SK-N-SH treated with all-trans-retinoic acid at 6 μM for 48 hours (cell line): ENCODE measurements around the gene RASGEF1C.

ENCODE experiments used
- ATAC-seq: fragments of 200-7000 bp; cut with Tn5 transposase; 3 replicates; pipeline ENCODE4 v1.9.1; 2020; ENCODE audit warnings: mild to moderate bottlenecking, moderate library complexity
- ARNTL ChIP-seq: fragments of 450-650 bp; formaldehyde crosslinking; IDR thresholded peaks from 2 replicates; pipeline ENCODE4 v1.5.0; 2020; ENCODE audit warnings: low read depth, mild to moderate bottlenecking, moderate library complexity, borderline replicate concordance
- BACH2 ChIP-seq: fragments of 250-450 bp; sonication (Bioruptor Pico); IDR thresholded peaks from 2 replicates; pipeline ENCODE4 v1.9.0; 2021; ENCODE audit warnings: mild to moderate bottlenecking, borderline replicate concordance
- CSDC2 ChIP-seq: fragments of 250-450 bp; sonication (Bioruptor Pico); IDR thresholded peaks from 2 replicates; pipeline ENCODE4 v1.5.0; 2020; ENCODE audit warnings: mild to moderate bottlenecking, moderate library complexity
- ESRRG ChIP-seq: fragments of 250-450 bp; sonication (Bioruptor Pico); IDR thresholded peaks from 2 replicates; pipeline ENCODE4 v1.6.1; 2021; ENCODE audit warnings: mild to moderate bottlenecking
- GLIS3 ChIP-seq: fragments of 250-450 bp; sonication (Bioruptor Pico); IDR thresholded peaks from 2 replicates; pipeline ENCODE4 v1.5.0; 2020; ENCODE audit warnings: mild to moderate bottlenecking, moderate library complexity
- OSR1 ChIP-seq: fragments of 250-450 bp; sonication (Bioruptor Pico); IDR thresholded peaks from 2 replicates; pipeline ENCODE4 v1.8.0; 2022; ENCODE audit warnings: moderate library complexity, mild to moderate bottlenecking, inconsistent platforms
- PPARA ChIP-seq: fragments of 250-450 bp; sonication (Bioruptor Pico); IDR thresholded peaks from 2 replicates; pipeline ENCODE4 v1.5.0; 2020; ENCODE audit warnings: mild to moderate bottlenecking, borderline replicate concordance
- RARB ChIP-seq: fragments of 250-450 bp; sonication (Bioruptor Pico); IDR thresholded peaks from 2 replicates; pipeline ENCODE4 v1.8.0; 2021; ENCODE audit warnings: mild to moderate bottlenecking, moderate library complexity
- TCF4 ChIP-seq: fragments of 250-450 bp; sonication (Bioruptor Pico); IDR thresholded peaks from 2 replicates; pipeline ENCODE4 v1.8.0; 2021; ENCODE audit warnings: mild to moderate bottlenecking, moderate library complexity, borderline replicate concordance
- TOX ChIP-seq: fragments of 250-450 bp; sonication (Bioruptor Pico); IDR thresholded peaks from 2 replicates; pipeline ENCODE4 v1.8.0; 2021; ENCODE audit warnings: mild to moderate bottlenecking, moderate library complexity, borderline replicate concordance
- ZC3H10 ChIP-seq: fragments of 250-450 bp; sonication (Bioruptor Pico); IDR thresholded peaks from 2 replicates; pipeline ENCODE4 v1.5.1; 2021; ENCODE audit warnings: mild to moderate bottlenecking, moderate library complexity
- ZFP3 ChIP-seq: fragments of 250-450 bp; sonication (Bioruptor Pico); IDR thresholded peaks from 2 replicates; pipeline ENCODE4 v1.5.0; 2020; ENCODE audit warnings: mild to moderate bottlenecking, moderate library complexity
- ZFP30 ChIP-seq: fragments of 450-650 bp; formaldehyde crosslinking; IDR thresholded peaks from 2 replicates; pipeline ENCODE4 v1.5.0; 2022; ENCODE audit warnings: mild to moderate bottlenecking, moderate library complexity
- ZNF565 ChIP-seq: fragments of 450-650 bp; formaldehyde crosslinking; conservative IDR thresholded peaks from 2 replicates; pipeline ENCODE4 v1.5.0; 2020; ENCODE audit warnings: low read depth, mild to moderate bottlenecking, moderate library complexity
- ZNF70 ChIP-seq: fragments of 450-650 bp; formaldehyde crosslinking; IDR thresholded peaks from 2 replicates; pipeline ENCODE4 v1.5.0; 2020; ENCODE audit warnings: mild to moderate bottlenecking, moderate library complexity
- ZNF8 ChIP-seq: fragments of 450-650 bp; formaldehyde crosslinking; IDR thresholded peaks from 2 replicates; pipeline ENCODE4 v1.5.0; 2020; ENCODE audit warnings: mild to moderate bottlenecking, moderate library complexity
- TF ChIP-seq, protein P1 (sequence below): fragments of 250-450 bp; sonication (Bioruptor Pico); IDR thresholded peaks from 2 replicates; pipeline ENCODE4 v1.8.0; 2021; ENCODE audit warnings: low read depth, mild to moderate bottlenecking, moderate library complexity, borderline replicate concordance
- TF ChIP-seq, protein P2 (sequence below): fragments of 250-450 bp; sonication (Bioruptor Pico); IDR thresholded peaks from 2 replicates; pipeline ENCODE4 v1.5.1; 2020; ENCODE audit warnings: low read depth, mild to moderate bottlenecking, moderate library complexity
- TF ChIP-seq, protein P3 (sequence below): fragments of 250-450 bp; sonication (Bioruptor Pico); IDR thresholded peaks from 2 replicates; pipeline ENCODE4 v1.5.1; 2021; ENCODE audit warnings: mild to moderate bottlenecking, moderate library complexity

RASGEF1C gene

DNA sequence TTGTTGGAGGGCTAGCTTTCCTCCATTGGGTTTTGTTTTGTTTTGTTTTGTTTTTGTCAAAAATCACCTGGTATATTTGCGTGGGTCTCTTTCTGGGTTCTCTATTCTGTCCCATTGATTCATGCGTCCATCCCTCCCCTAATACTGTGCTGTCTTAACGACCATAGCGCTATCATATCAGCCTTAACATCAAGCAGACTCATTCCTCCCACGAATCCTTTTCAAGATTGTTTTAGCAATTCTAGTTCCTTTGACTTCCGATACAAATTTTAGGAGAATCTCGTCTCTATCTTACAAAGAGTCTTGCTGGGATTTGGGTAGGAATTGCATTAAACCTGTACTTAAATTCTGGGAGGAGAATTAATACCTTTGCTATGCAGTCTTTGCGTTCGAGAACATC lies 106.4 kb downstream of the RASGEF1C start:
- TF ChIP-seq ESRRG, result no peak
- TF ChIP-seq ZNF565 (CRISPR knock-in tag), result no peak
- TF ChIP-seq TOX (CRISPR knock-in tag), result no peak
- TF ChIP-seq ZC3H10 (CRISPR knock-in tag), result no peak
- no peak for ATAC-seq

DNA sequence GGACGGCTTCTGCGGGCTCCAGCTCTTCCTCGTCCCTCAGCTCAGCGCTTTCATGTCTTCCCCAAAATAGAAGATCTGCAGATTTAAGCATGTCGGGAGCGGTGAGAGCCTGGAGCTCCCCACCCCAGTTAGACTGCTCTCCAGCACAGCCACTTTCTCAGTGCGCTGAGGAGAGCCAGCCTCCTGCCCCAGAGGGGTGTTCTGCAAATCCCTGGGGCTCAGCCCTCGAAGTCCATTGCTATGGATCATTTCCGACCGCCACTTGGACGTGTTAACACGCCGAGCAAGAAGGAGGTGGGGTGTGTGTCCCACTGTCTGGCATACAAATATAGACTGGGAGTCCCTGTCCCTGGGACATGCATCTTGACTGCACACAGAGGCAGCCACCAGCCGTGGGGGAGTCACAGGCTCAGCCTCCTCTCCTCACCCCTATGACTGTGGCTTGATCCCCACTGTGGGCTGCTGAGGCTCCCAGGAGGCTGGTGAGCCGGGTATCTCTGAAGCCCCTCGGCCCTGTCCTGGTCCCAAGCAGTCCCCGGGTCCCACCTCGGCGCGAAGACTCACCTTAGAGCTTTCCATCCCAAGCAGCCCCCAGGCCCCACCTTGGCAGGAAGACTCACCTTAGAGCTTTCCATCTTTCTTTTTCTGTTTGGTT lies 107.4 kb downstream of the RASGEF1C start:
- TF ChIP-seq BACH2 (CRISPR knock-in tag), result no peak
- TF ChIP-seq ZFP3, result no peak
- TF ChIP-seq, protein P1, sequence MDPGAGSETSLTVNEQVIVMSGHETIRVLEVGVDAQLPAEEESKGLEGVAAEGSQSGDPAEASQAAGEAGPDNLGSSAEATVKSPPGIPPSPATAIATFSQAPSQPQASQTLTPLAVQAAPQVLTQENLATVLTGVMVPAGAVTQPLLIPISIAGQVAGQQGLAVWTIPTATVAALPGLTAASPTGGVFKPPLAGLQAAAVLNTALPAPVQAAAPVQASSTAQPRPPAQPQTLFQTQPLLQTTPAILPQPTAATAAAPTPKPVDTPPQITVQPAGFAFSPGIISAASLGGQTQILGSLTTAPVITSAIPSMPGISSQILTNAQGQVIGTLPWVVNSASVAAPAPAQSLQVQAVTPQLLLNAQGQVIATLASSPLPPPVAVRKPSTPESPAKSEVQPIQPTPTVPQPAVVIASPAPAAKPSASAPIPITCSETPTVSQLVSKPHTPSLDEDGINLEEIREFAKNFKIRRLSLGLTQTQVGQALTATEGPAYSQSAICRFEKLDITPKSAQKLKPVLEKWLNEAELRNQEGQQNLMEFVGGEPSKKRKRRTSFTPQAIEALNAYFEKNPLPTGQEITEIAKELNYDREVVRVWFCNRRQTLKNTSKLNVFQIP (CRISPR knock-in tag), result no peak
- no peak for TF ChIP-seq ZNF8 (CRISPR knock-in tag)
- no peak for TF ChIP-seq PPARA
- TF ChIP-seq ZNF70 (CRISPR knock-in tag), result no peak
- no peak for TF ChIP-seq RARB
- TF ChIP-seq ZNF565 (CRISPR knock-in tag), result no peak
- TF ChIP-seq, all 23 proteins: peak for 0
- no peak for ATAC-seq

DNA sequence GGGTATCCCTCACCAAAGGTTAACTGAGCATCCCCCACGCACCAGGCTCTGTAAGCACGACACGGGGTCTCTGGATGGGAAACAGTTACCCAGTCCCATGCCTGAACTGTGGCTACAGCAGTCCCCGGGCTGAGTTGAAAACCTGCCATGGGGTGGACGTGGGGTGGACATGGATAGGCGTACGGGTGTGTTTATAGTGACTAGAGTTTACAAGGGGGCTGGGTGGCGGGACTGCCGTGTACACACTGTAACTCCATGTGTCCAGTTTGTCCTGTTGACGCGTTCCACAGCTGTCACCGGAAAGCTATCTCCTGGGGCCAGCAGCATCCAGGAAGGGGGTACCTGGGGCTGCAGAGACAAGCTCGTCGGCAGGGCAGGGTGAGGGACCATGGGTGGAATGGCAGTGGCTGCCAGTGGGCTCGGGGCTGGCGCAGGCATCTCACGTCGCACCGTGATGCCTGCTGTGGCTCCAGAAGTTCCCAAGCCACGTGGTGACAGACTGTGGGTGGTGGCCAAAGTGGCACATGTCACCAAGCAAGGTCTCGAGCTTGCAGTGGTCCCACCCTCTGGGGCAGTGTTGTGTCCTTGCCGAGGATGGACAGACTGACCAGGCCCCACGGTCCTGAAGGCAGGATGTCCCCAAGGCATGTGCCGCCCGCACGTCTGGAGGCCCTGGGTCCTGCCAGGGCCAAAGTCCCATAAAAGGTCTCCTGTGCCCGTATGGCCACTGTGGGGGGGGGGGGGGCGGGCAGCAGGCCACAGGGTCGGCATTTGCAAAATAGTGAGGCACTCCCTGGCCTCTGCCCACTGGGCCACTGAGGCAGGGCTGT lies 108.2 kb downstream of the RASGEF1C start:
- no peak for ATAC-seq
- TF ChIP-seq, protein P2, sequence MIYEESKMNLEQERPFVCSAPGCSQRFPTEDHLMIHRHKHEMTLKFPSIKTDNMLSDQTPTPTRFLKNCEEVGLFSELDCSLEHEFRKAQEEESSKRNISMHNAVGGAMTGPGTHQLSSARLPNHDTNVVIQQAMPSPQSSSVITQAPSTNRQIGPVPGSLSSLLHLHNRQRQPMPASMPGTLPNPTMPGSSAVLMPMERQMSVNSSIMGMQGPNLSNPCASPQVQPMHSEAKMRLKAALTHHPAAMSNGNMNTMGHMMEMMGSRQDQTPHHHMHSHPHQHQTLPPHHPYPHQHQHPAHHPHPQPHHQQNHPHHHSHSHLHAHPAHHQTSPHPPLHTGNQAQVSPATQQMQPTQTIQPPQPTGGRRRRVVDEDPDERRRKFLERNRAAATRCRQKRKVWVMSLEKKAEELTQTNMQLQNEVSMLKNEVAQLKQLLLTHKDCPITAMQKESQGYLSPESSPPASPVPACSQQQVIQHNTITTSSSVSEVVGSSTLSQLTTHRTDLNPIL (CRISPR knock-in tag), result no peak
- no peak for TF ChIP-seq CSDC2
- TF ChIP-seq ZFP30 (CRISPR knock-in tag), result no peak
- TF ChIP-seq, protein P3, sequence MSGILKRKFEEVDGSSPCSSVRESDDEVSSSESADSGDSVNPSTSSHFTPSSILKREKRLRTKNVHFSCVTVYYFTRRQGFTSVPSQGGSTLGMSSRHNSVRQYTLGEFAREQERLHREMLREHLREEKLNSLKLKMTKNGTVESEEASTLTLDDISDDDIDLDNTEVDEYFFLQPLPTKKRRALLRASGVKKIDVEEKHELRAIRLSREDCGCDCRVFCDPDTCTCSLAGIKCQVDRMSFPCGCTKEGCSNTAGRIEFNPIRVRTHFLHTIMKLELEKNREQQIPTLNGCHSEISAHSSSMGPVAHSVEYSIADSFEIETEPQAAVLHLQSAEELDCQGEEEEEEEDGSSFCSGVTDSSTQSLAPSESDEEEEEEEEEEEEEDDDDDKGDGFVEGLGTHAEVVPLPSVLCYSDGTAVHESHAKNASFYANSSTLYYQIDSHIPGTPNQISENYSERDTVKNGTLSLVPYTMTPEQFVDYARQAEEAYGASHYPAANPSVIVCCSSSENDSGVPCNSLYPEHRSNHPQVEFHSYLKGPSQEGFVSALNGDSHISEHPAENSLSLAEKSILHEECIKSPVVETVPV, result no peak
- no peak for TF ChIP-seq RARB
- no peak for TF ChIP-seq PPARA
- no peak for TF ChIP-seq ZNF565 (CRISPR knock-in tag)
- no peak for TF ChIP-seq ZC3H10 (CRISPR knock-in tag)
- no peak for TF ChIP-seq ESRRG
- TF ChIP-seq ARNTL (CRISPR knock-in tag), result no peak
- TF ChIP-seq, protein P1 (CRISPR knock-in tag), result no peak
- TF ChIP-seq ZNF8 (CRISPR knock-in tag), result no peak
- no peak for TF ChIP-seq BACH2 (CRISPR knock-in tag)
- TF ChIP-seq OSR1, result no peak

DNA sequence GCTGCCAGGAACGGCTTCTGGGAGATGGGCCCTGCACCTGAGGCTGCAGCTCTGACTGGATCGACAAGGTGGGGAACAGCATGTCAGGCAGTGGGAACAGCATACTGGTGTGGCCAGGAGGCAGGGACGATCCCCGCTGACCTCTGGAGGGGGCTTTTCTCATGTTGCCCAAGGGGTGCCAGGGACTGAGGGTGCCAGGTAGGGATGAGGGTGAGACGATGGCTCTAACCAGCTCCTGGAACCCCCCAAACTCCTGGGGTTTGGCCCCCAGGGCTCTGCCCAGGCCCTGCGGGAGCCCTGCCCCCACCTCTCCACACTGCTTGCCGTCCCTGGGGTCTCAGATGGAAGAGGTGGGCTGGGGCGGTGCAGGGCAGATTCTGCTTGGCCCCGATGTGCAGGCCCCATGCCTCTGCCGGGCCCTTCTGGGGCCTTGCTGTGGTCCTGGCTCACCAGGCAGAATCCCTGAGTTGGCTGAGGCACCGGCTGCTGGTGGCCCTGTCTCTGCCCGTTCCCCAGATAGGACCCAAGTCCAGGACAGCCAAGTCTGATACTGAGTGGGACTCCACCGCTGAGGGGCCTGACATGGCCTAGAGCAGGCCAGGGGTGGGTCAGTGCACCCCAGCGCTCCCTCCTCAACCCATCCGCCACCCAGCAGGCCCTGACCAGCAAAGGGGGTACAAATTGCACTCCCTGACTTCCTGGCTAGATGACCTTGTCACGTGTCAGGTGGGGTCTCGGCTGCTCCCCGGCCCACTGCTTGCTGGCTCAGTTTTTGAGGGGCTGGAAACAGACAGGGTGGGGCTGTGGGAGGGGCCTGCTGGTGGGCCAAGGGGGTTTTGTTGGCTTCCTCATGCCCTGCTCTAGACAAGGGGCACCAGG lies 109.0 kb downstream of the RASGEF1C start:
- TF ChIP-seq ZNF8 (CRISPR knock-in tag) (no peak), ZFP30 (CRISPR knock-in tag) (no peak), GLIS3 (no peak), BACH2 (CRISPR knock-in tag) (no peak), ARNTL (CRISPR knock-in tag) (no peak), ZC3H10 (CRISPR knock-in tag) (no peak), TCF4 (CRISPR knock-in tag) (no peak)
- TF ChIP-seq, protein P3, result no peak
- TF ChIP-seq, protein P1 (CRISPR knock-in tag), result no peak
- TF ChIP-seq, protein P2 (CRISPR knock-in tag), result no peak

More for the DNA sequence above, 109.0 kb downstream of the RASGEF1C start:
- no peak for ATAC-seq
